Keratinocyte (primary cell): ENCODE measurements around the gene PHF14. TPM values are rescaled to one million over a fixed set of nuclear protein-coding genes. Genes with fewer than 3 reads are reported as not detected.

Experiments used
- DNase-seq: peaks from one replicate; pipeline ENCODE4 v3.0.0-alpha.2; 2011; ENCODE audit warnings: low read depth, missing footprints, low spot score
- FAIRE-seq: peaks from 2 replicates; lab custom pipeline; 2011; peaks lifted over from hg19 to GRCh38; lab: Jason Lieb, UNC
- H2AFZ ChIP-seq: 2 replicates; pipeline ENCODE4 v1.6.0; 2012; ENCODE audit warnings: low read length, control low read depth, inconsistent platforms; ENCODE audit not compliant: control insufficient read depth
- H3K27ac ChIP-seq: 2 replicates; pipeline ENCODE4 v1.5.1; 2011; ENCODE audit warnings: low read length; ENCODE audit not compliant: control insufficient read depth, insufficient read depth
- H3K27me3 ChIP-seq: 3 replicates; pipeline ENCODE4 v1.6.0; 2011; ENCODE audit warnings: low read length; ENCODE audit not compliant: control insufficient read depth, insufficient read depth; ENCODE audit errors: extremely low read depth
- H3K36me3 ChIP-seq, 2 experiments: 2 replicates in 1 of 2; 3 replicates in 1 of 2; pipeline ENCODE4 v1.5.1; 2011; ENCODE audit warnings: low read length in 2 of 2, mild to moderate bottlenecking in 1 of 2; ENCODE audit not compliant: control insufficient read depth in 2 of 2, insufficient read depth in 2 of 2; ENCODE audit errors: extremely low read depth in 1 of 2
- H3K4me1 ChIP-seq: 3 replicates; pipeline ENCODE4 v1.5.1; 2011; ENCODE audit warnings: low read length; ENCODE audit not compliant: control insufficient read depth, insufficient read depth; ENCODE audit errors: extremely low read depth
- H3K4me2 ChIP-seq: 3 replicates; pipeline ENCODE4 v1.6.0; 2011; ENCODE audit warnings: low read depth, low read length; ENCODE audit not compliant: control insufficient read depth, insufficient read depth; ENCODE audit errors: extremely low read depth
- H3K4me3 ChIP-seq, 3 experiments: fragments of 200-600 bp in 1 of 3; sonication (generic) in 1 of 3; 2 replicates in 2 of 3; 3 replicates in 1 of 3; pipeline ENCODE4 v1.5.1; 2011 to 2016; ENCODE audit warnings: low read length in 3 of 3, mild to moderate bottlenecking in 3 of 3, control low read depth in 2 of 3, inconsistent platforms in 1 of 3, low read depth in 1 of 3, mixed read lengths in 1 of 3, mixed run types in 1 of 3, moderate library complexity in 1 of 3; ENCODE audit not compliant: control insufficient read depth in 2 of 3, insufficient read depth in 2 of 3; ENCODE audit errors: extremely low read depth in 1 of 3
- H3K79me2 ChIP-seq: 2 replicates; pipeline ENCODE4 v1.6.0; 2012; ENCODE audit warnings: low read length; ENCODE audit not compliant: control insufficient read depth, insufficient read depth
- H3K9ac ChIP-seq: 3 replicates; pipeline ENCODE4 v1.6.0; 2011; ENCODE audit warnings: low read length; ENCODE audit not compliant: control insufficient read depth, insufficient read depth; ENCODE audit errors: extremely low read depth
- H3K9me1 ChIP-seq: 3 replicates; pipeline ENCODE4 v1.6.0; 2011; ENCODE audit warnings: low read length; ENCODE audit not compliant: control insufficient read depth, insufficient read depth; ENCODE audit errors: extremely low read depth
- H3K9me3 ChIP-seq: 2 replicates; pipeline ENCODE4 v1.5.1; 2012; ENCODE audit warnings: low read depth, low read length; ENCODE audit not compliant: control insufficient read depth
- H4K20me1 ChIP-seq: 3 replicates; pipeline ENCODE4 v1.6.0; 2011; ENCODE audit warnings: low read length; ENCODE audit not compliant: control insufficient read depth, insufficient read depth; ENCODE audit errors: extremely low read depth
- CTCF ChIP-seq, 3 experiments: IDR thresholded peaks in 1 of 3; conservative IDR thresholded peaks in 1 of 3; optimal IDR thresholded peaks in 1 of 3; 2 replicates in 2 of 3; 3 replicates in 1 of 3; pipeline versions ENCODE3 to v1.5.1; 2011; ENCODE audit warnings: low read length in 3 of 3, mild to moderate bottlenecking in 3 of 3, moderate library complexity in 2 of 3, control low read depth in 1 of 3, inconsistent platforms in 1 of 3; ENCODE audit not compliant: insufficient read depth in 2 of 3; ENCODE audit errors: extremely low read depth in 1 of 3
- EZH2 ChIP-seq: IDR thresholded peaks from one replicate; pipeline ENCODE4 v1.6.1; 2012; ENCODE audit warnings: inconsistent platforms, mild to moderate bottlenecking, low read length, moderate library complexity
- dilution Hi-C: fragments of 300-500 bp; cut with MboI; formaldehyde crosslinking; loops from one replicate; pipeline ENCODE4 v1.7.0; 2020; ENCODE audit warnings: low sequenced_read_pairs; ENCODE audit not compliant: extremely low pct_ligation_motif_present
- polyA plus RNA-seq, 5 experiments: library from polyadenylated mRNA; depleted of rRNA in 3 of 5; stranded (reverse) in 3 of 5; stranded (forward) in 1 of 5; unstranded in 1 of 5; fragments of >200 nt; gene quantifications; 1 replicate in 1 of 5; 2 replicates in 3 of 5; 3 replicates in 1 of 5; pipeline versions ENCODE4 v1.2.1 to v1.2.3, GENCODE V29; 2011 to 2012; ENCODE audit warnings: missing spikeins in 2 of 5, low read depth in 1 of 5, low replicate concordance in 1 of 5

PHF14 gene
- polyA plus RNA-seq, 1 donor (not counting 4 experiments of a cell fraction or from before 2014, with no cell fraction given) = 16.9 TPM

GRCh38 chr7:11021468-11021867 is 47.8 kb downstream of the PHF14 start:
- Histone ChIP-seq H3K4me1 (no peaks in the 10 kb centered on the region), H3K4me2 (no peak overlapping the region), H3K9ac (no peak overlapping the region), H3K79me2 (no peaks in the 10 kb centered on the region), H3K9me3 (no peaks in the 10 kb centered on the region), H4K20me1 (no peaks in the 10 kb centered on the region), H3K27ac (no peak overlapping the region), H3K36me3 (peaks cover 0 to 3% of the 10 kb centered on the region in 2 experiments), H3K4me3 (no peak overlapping the region), H3K9me1 (no peaks in the 10 kb centered on the region), H2AFZ (no peak overlapping the region), H3K27me3 (no peaks in the 10 kb centered on the region)
- DNase-seq = no peak
- dilution Hi-C loops = no loop called here
- FAIRE-seq = no peak
- TF ChIP-seq CTCF (optimal IDR thresholded peaks at IDR 0.05 in 1 of 3, IDR thresholded peaks at IDR 0.05 in 1 of 3, conservative IDR thresholded peaks at IDR 0.05 in 1 of 3; ENCODE audit: extremely low read depth in 1 of 3, insufficient read depth in 2 of 3, low read length in 3 of 3) = no peak
- TF ChIP-seq EZH2 = no peak

GRCh38 chr7:11026452-11027359 is 53.0 kb downstream of the PHF14 start:
- peaks cover 0 to 3% of the 10 kb centered on the region in 2 experiments for H3K36me3 ChIP-seq
- H3K27me3 ChIP-seq = no peaks in the 10 kb centered on the region
- H3K4me3 ChIP-seq = no peak overlapping the region
- dilution Hi-C loops = no loop called here
- no peaks in the 10 kb centered on the region for H3K79me2 ChIP-seq
- H3K9me3 ChIP-seq = no peaks in the 10 kb centered on the region
- no peaks in the 10 kb centered on the region for H4K20me1 ChIP-seq
- TF ChIP-seq CTCF (optimal IDR thresholded peaks at IDR 0.05 in 1 of 3, IDR thresholded peaks at IDR 0.05 in 1 of 3, conservative IDR thresholded peaks at IDR 0.05 in 1 of 3; ENCODE audit: extremely low read depth in 1 of 3, insufficient read depth in 2 of 3, low read length in 3 of 3) (no peak), EZH2 (no peak)
- no peaks in the 10 kb centered on the region for H3K9me1 ChIP-seq
- DNase-seq (no peak), FAIRE-seq (no peak)
- H3K4me2 ChIP-seq = no peak overlapping the region
- H3K4me1 ChIP-seq = no peaks in the 10 kb centered on the region
- H3K27ac ChIP-seq = no peak overlapping the region
- no peak overlapping the region for H2AFZ ChIP-seq
- H3K9ac ChIP-seq = no peak overlapping the region
